BJ (cell line): ENCODE measurements around the gene PALM3. TPM values are rescaled to one million over a fixed set of nuclear protein-coding genes. Genes with fewer than 3 reads are reported as not detected.

ENCODE experiments used
- CTCF ChIA-PET: fragments of 350-600 bp; formaldehyde crosslinking; extraction: SDS; loops from one replicate; lab custom pipeline; 2021; ENCODE audit warnings: antibody characterized with exemption, inconsistent platforms; lab: Yijun Ruan, JAX
- POLR2A ChIA-PET: fragments of 300-600 bp; sonication (Branson Sonifier 250); formaldehyde crosslinking; extraction: SDS; loops from one replicate; lab custom pipeline; 2021; ENCODE audit warnings: antibody characterized with exemption; lab: Charles Lee
- DNase-seq: peaks from one replicate; pipeline ENCODE4 v3.0.0-alpha.2; 2011; ENCODE audit warnings: low read depth
- H3K27me3 ChIP-seq: 2 replicates; pipeline ENCODE4 v1.6.0; 2011; ENCODE audit warnings: low read length; ENCODE audit not compliant: control insufficient read depth, insufficient read depth
- H3K36me3 ChIP-seq: 2 replicates; pipeline ENCODE4 v1.5.1; 2011; ENCODE audit warnings: low read length; ENCODE audit not compliant: control insufficient read depth, insufficient read depth
- H3K4me3 ChIP-seq: 2 replicates; pipeline ENCODE4 v1.5.1; 2011; ENCODE audit warnings: low read depth, mild to moderate bottlenecking, control low read depth, low read length
- CTCF ChIP-seq: IDR thresholded peaks from 2 replicates; pipeline ENCODE4 v1.5.1; 2011; ENCODE audit warnings: low read depth, mild to moderate bottlenecking, control low read depth, inconsistent platforms, low read length, moderate library complexity; ENCODE audit not compliant: insufficient read depth
- polyA plus RNA-seq: library from polyadenylated mRNA; depleted of rRNA; stranded (reverse); fragments of >200 nt; gene quantifications from 2 replicates; pipeline ENCODE4 v1.2.3, GENCODE V29; 2011; rRNA removed

The PALM3 gene
- polyA plus RNA-seq, 1 experiment, result 0.17 TPM

- H3K4me3 ChIP-seq, result no peak overlapping the region
- TF ChIP-seq CTCF, result no peak
- H3K36me3 ChIP-seq, result no peaks in the 10 kb centered on the region
- CTCF ChIA-PET, result interaction anchor here (0.8 to 1.1 kb wide), 2 partner anchors 19 to 230 kb away, joined by 4 read pairs; no protein-coding TSS in a partner anchor
- POLR2A ChIA-PET, result no interaction called here
- H3K27me3 ChIP-seq, result no peaks in the 10 kb centered on the region
- no peak for DNase-seq
These were observed 57.1 kb downstream of the PALM3 start for GRCh38 chr19:14004619-14005348.

Other genes with a start within 250 kb of the PALM3 start
- 0.20 and 0.55 TPM in 2 replicates for gene NANOS3, start 184.9 kb downstream of the PALM3 start, polyA plus RNA-seq
- 0.38 and 0.94 TPM in 2 replicates for gene BRME1, start 156.0 kb downstream of the PALM3 start, polyA plus RNA-seq
- gene CC2D1A, start 155.9 kb downstream of the PALM3 start, polyA plus RNA-seq, result 8.0 and 13.1 TPM in 2 replicates
- 12.5 and 18.6 TPM in 2 replicates for gene PODNL1, start 123.7 kb downstream of the PALM3 start, polyA plus RNA-seq
- gene DCAF15, start 109.6 kb downstream of the PALM3 start, polyA plus RNA-seq, result 11.0 and 20.0 TPM in 2 replicates
- 0.37 and 0.78 TPM in 2 replicates for gene RFX1, start 55.8 kb downstream of the PALM3 start, polyA plus RNA-seq
- gene RLN3, start 33.9 kb downstream of the PALM3 start, polyA plus RNA-seq, result not detected in 2 replicates
- 4.4 and 6.6 TPM in 2 replicates for gene IL27RA, start 30.3 kb downstream of the PALM3 start, polyA plus RNA-seq
- 0.39 and 0.58 TPM in 2 replicates for gene MISP3, start 10.7 kb upstream of the PALM3 start, polyA plus RNA-seq
- not detected in 2 replicates for gene C19orf67, start 23.7 kb upstream of the PALM3 start, polyA plus RNA-seq
- 7.4 and 9.2 TPM in 2 replicates for gene SAMD1, start 28.7 kb upstream of the PALM3 start, polyA plus RNA-seq
- 15.6 and 35.4 TPM in 2 replicates for gene PRKACA, start 55.7 kb upstream of the PALM3 start, polyA plus RNA-seq
- 8.2 and 11.1 TPM in 2 replicates for gene ASF1B, start 74.5 kb upstream of the PALM3 start, polyA plus RNA-seq
- gene ADGRL1, start 144.1 kb upstream of the PALM3 start, polyA plus RNA-seq, result 1.6 and 4.0 TPM in 2 replicates